PC-9 (cell line): ENCODE results near the gene ADGRB3. TPM values are rescaled to one million over a fixed set of nuclear protein-coding genes. Genes with fewer than 3 reads are reported as not detected.

Experiments
- BruUV-seq: library from RNA; stranded (reverse); fragments of 400-500 nt; replicated peaks from 2 replicates; lab custom pipeline; 2021; lab: Mats Ljungman, UMichigan
- CTCF ChIA-PET: fragments of 300-600 bp; sonication (Branson Sonifier 250); formaldehyde crosslinking; loops from one replicate; lab custom pipeline; 2022; ENCODE audit warnings: antibody characterized with exemption; lab: Charles Lee
- POLR2A ChIA-PET: fragments of 300-600 bp; sonication (Branson Sonifier 250); formaldehyde crosslinking; loops from one replicate; lab custom pipeline; 2022; ENCODE audit warnings: antibody characterized with exemption; ENCODE audit not compliant: unreplicated experiment; lab: Charles Lee
- DNase-seq, 2 experiments: peaks; one replicate each; pipeline versions ENCODE4 v3.0.0 to v3.0.0-alpha.2; 2015 to 2022; ENCODE audit warnings: mixed read lengths in 1 of 2
- H2AFZ ChIP-seq: fragments of 200-600 bp; sonication (generic); 2 replicates; pipeline ENCODE4 v1.8.1; 2017; ENCODE audit warnings: antibody characterized with exemption
- H3F3A ChIP-seq: fragments of 200-600 bp; sonication (generic); 2 replicates; pipeline ENCODE4 v1.8.1; 2017; ENCODE audit warnings: antibody characterized with exemption, mild to moderate bottlenecking, low read depth; ENCODE audit not compliant: insufficient read depth
- H3K27ac ChIP-seq: fragments of 200-600 bp; sonication (generic); 2 replicates; pipeline ENCODE4 v1.6.1; 2016; ENCODE audit warnings: mixed run types
- H3K27me3 ChIP-seq: fragments of 200-600 bp; sonication (generic); 2 replicates; pipeline ENCODE4 v1.6.1; 2016; ENCODE audit warnings: low read depth, mixed run types; ENCODE audit not compliant: insufficient read depth
- H3K36me3 ChIP-seq: fragments of 200-600 bp; sonication (generic); 2 replicates; pipeline ENCODE4 v1.6.1; 2016; ENCODE audit warnings: low read depth, mixed run types
- H3K4me1 ChIP-seq: fragments of 200-600 bp; sonication (generic); replicated peaks from 2 replicates; pipeline ENCODE4 v1.6.1; 2016; ENCODE audit warnings: mixed run types; ENCODE audit not compliant: insufficient read depth
- H3K4me2 ChIP-seq: fragments of 200-600 bp; sonication (generic); 2 replicates; pipeline ENCODE4 v1.6.1; 2017; ENCODE audit warnings: mixed run types
- H3K4me3 ChIP-seq: fragments of 200-600 bp; sonication (generic); 2 replicates; pipeline ENCODE4 v1.6.1; 2016; ENCODE audit warnings: mixed run types
- H3K79me2 ChIP-seq: fragments of 200-600 bp; sonication (generic); 2 replicates; pipeline ENCODE4 v1.6.1; 2017; ENCODE audit warnings: low read depth, mixed run types
- H3K9me2 ChIP-seq: fragments of 200-600 bp; sonication (generic); 2 replicates; pipeline ENCODE4 v1.8.1; 2017; ENCODE audit warnings: mild to moderate bottlenecking; ENCODE audit not compliant: insufficient read depth
- H3K9me3 ChIP-seq: fragments of 200-600 bp; sonication (generic); 2 replicates; pipeline ENCODE4 v1.8.1; 2016; ENCODE audit warnings: low read depth; ENCODE audit not compliant: insufficient read depth
- H4K20me1 ChIP-seq: fragments of 200-600 bp; sonication (generic); 2 replicates; pipeline ENCODE4 v1.8.1; 2017; ENCODE audit not compliant: insufficient read depth
- EZH2 ChIP-seq: fragments of 200-600 bp; sonication (generic); IDR thresholded peaks from 2 replicates; pipeline ENCODE4 v1.8.0; 2017; ENCODE audit warnings: antibody characterized with exemption, low read depth
- intact Hi-C: fragments of 100-400 bp; cut with micrococcal nuclease; formaldehyde crosslinking; loops from one replicate; pipeline ENCODE4 v1.10.0; 2022; ENCODE audit not compliant: unreplicated experiment
- total RNA-seq: library from RNA; stranded (reverse); gene quantifications from 2 replicates; pipeline ENCODE4 v1.2.3, GENCODE V29; 2021
- TF ChIP-seq, protein P1 (sequence below): fragments of 200-600 bp; sonication (generic); conservative IDR thresholded peaks from 2 replicates; pipeline ENCODE4 v1.6.1; 2017; ENCODE audit warnings: mixed run types, antibody characterized with exemption, mild to moderate bottlenecking, moderate library complexity

Gene ADGRB3
- total RNA-seq, 1 experiment from 2014 or later: not detected

DNA sequence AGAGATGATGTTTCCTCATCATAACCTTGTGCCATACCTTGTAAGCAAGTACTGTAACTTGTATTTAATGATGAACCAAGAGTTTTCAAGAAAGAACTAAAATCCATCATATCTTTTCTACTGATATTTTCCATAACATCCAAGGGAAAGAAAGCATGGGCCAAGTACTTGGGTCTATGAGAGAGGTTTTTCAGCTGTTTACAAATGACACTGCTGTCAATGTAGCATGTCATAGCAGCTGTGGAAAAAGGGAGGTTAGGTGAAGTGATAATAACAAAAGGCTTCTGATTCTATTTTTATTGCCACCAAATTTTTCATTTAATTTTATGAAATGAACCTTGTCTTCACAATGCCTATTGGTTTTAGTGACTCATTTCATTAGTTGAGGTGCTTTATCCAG is 679.4 kb downstream of the ADGRB3 start:
- Histone ChIP-seq H3K27me3 (no peaks in the 10 kb centered on the region), H3K9me3 (no peaks in the 10 kb centered on the region), H3K4me1 (no peaks in the 10 kb centered on the region), H2AFZ (no peak overlapping the region), H4K20me1 (no peaks in the 10 kb centered on the region), H3K36me3 (no peaks in the 10 kb centered on the region), H3K4me3 (no peak overlapping the region), H3K27ac (no peak overlapping the region), H3K9me2 (no peaks in the 10 kb centered on the region), H3K4me2 (no peak overlapping the region), H3K79me2 (no peaks in the 10 kb centered on the region), H3F3A (no peaks in the 10 kb centered on the region)
- CTCF ChIA-PET: no interaction called here
- no TSS peak for BruUV-seq
- TF ChIP-seq EZH2: no peak
- TF ChIP-seq, protein P1, sequence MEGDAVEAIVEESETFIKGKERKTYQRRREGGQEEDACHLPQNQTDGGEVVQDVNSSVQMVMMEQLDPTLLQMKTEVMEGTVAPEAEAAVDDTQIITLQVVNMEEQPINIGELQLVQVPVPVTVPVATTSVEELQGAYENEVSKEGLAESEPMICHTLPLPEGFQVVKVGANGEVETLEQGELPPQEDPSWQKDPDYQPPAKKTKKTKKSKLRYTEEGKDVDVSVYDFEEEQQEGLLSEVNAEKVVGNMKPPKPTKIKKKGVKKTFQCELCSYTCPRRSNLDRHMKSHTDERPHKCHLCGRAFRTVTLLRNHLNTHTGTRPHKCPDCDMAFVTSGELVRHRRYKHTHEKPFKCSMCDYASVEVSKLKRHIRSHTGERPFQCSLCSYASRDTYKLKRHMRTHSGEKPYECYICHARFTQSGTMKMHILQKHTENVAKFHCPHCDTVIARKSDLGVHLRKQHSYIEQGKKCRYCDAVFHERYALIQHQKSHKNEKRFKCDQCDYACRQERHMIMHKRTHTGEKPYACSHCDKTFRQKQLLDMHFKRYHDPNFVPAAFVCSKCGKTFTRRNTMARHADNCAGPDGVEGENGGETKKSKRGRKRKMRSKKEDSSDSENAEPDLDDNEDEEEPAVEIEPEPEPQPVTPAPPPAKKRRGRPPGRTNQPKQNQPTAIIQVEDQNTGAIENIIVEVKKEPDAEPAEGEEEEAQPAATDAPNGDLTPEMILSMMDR: no peak
- POLR2A ChIA-PET: no interaction called here
- no peak for DNase-seq
- intact Hi-C loops: no loop called here

DNA sequence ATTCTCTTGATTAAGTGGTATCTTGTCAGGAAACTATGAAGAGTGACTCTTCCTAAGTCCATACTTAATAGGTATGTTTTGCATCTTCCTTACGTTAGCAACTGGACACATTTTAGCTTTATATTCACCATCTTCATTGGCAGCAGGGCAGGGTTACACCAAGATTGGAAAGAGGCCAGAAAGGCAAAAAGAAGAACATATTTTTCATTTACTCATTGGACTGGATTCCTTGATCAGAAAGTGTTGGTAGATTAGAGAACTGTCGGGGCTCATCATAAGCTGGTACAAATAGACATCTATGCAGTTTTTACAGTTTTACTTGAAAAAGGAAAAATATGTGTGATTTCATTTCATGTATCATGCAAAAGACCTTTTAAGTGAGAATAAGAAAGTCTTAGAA is 696.8 kb downstream of the ADGRB3 start:
- CTCF ChIA-PET: no interaction called here
- POLR2A ChIA-PET: no interaction called here
- BruUV-seq: no TSS peak

DNA sequence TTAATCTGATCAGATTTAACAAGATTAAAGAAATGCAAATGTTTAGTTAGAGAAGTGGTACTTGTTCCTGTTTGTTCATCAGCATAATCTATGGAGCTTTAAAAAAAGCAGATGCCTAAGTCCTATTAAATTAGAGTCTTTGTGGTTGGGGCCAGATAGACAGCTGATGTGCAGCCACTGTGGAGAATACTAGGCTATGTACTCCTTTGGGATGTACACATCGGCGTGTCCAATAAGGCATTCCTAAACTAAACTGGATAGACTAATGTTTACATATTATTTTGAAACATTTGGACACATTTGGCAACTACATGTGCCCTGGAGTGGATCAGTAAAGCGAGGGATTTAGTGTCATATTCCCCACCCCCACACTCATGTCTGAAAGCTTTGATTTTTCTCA is 702.2 kb downstream of the ADGRB3 start:
- no TSS peak for BruUV-seq
- no peaks in the 10 kb centered on the region for H3K79me2 ChIP-seq
- no peak overlapping the region for H3K27ac ChIP-seq
- no peaks in the 10 kb centered on the region; the same call in 1 of the 2 replicates for H4K20me1 ChIP-seq
- H3K36me3 ChIP-seq: no peaks in the 10 kb centered on the region
- H3K4me3 ChIP-seq: no peak overlapping the region
- H3K9me2 ChIP-seq: no peaks in the 10 kb centered on the region
- no peaks in the 10 kb centered on the region for H3K4me1 ChIP-seq
- no peak for TF ChIP-seq EZH2
- TF ChIP-seq, protein P1: no peak
- H3F3A ChIP-seq: no peaks in the 10 kb centered on the region
- intact Hi-C loops: no loop called here
- H3K27me3 ChIP-seq: no peaks in the 10 kb centered on the region
- POLR2A ChIA-PET: no interaction called here
- no peak overlapping the region for H3K4me2 ChIP-seq
- H3K9me3 ChIP-seq: no peaks in the 10 kb centered on the region
- no peak overlapping the region for H2AFZ ChIP-seq
- CTCF ChIA-PET: no interaction called here
- no peak for DNase-seq

More for the DNA sequence above, 696.8 kb downstream of the ADGRB3 start:
- intact Hi-C loops: no loop called here
- H3K79me2 ChIP-seq: no peaks in the 10 kb centered on the region
- H3K4me2 ChIP-seq: no peak overlapping the region
- no peaks in the 10 kb centered on the region for H3F3A ChIP-seq
- TF ChIP-seq, protein P1: no peak
- TF ChIP-seq EZH2: no peak
- H3K36me3 ChIP-seq: no peaks in the 10 kb centered on the region
- no peaks in the 10 kb centered on the region for H3K9me2 ChIP-seq
- H4K20me1 ChIP-seq: no peaks in the 10 kb centered on the region
- no peak overlapping the region for H3K27ac ChIP-seq
- H3K27me3 ChIP-seq: no peaks in the 10 kb centered on the region
- no peaks in the 10 kb centered on the region for H3K4me1 ChIP-seq
- no peak overlapping the region for H3K4me3 ChIP-seq
- no peak for DNase-seq
- no peak overlapping the region for H2AFZ ChIP-seq
- H3K9me3 ChIP-seq: no peaks in the 10 kb centered on the region
